ENCODE results near the gene ATL3.

ATL3 gene, protein sequence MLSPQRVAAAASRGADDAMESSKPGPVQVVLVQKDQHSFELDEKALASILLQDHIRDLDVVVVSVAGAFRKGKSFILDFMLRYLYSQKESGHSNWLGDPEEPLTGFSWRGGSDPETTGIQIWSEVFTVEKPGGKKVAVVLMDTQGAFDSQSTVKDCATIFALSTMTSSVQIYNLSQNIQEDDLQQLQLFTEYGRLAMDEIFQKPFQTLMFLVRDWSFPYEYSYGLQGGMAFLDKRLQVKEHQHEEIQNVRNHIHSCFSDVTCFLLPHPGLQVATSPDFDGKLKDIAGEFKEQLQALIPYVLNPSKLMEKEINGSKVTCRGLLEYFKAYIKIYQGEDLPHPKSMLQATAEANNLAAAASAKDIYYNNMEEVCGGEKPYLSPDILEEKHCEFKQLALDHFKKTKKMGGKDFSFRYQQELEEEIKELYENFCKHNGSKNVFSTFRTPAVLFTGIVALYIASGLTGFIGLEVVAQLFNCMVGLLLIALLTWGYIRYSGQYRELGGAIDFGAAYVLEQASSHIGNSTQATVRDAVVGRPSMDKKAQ

DNA sequence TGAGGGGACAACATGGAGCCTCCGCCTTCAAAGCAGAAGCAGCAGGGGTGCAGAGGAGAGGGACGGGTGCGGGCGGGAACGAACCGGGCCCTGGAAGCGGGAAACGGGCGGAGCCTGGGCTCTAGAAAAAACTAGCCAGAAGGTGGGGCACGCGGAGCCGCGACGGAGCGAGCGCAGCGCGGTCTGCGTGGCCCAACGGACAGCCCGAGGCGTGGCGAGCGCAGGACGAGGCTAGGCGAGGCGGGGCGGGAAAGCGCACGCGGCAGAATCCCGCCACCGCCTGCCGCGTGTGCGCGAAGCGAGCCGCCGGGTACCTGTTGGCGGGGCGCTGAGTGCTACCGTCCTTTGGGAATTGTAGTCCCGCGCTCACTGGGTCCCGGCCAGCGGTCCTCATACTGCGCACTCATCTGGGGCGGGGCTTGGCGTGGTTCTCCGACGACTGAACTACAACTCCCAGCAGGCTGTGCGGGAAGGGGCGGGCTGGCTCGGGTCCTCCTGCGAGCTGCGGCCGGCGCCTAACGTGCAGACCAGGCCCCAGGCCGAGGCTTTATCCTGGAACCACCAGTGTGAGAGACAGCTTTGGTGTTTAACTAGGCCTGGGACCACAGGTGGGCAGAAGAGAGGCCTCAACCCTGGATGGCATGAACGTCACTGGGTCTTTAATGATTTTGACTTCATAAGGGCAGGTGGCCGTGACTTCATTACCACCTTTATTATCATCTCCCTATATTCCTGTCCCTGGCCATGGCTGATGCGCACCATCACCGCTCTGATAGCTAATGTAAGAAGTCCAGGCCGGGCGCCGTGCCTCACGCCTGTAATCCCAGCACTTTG, at the start of gene ATL3:
Gene ATL3, minus strand, starts transcription at position 55 of the 834 bp plus-strand sequence. Its CDS starts 41 bp downstream, at position 14.
- Histone ChIP-seq H3K9ac (ENCODE audit: low read depth, low read length) (peak within 1 kb of the TSS; percentile 69), H3K27me3 (ENCODE audit: control insufficient read depth, insufficient read depth, low read length) (no peaks in the 10 kb centered on the region), H3K27ac (ENCODE audit: low read depth, low read length) (peak within 1 kb of the TSS; percentile 70), H3K36me3 (ENCODE audit: control insufficient read depth, insufficient read depth, low read length) (no peaks in the 10 kb centered on the region), H3K4me3 (ENCODE audit: low read depth, low read length) (peak within 1 kb of the TSS; percentile 75), H3K9me3 (ENCODE audit: control insufficient read depth, insufficient read depth, low read length) (no peaks in the 10 kb centered on the region), H3K4me1 (ENCODE audit: control insufficient read depth, insufficient read depth, low read length) (peaks cover 5% of the 10 kb centered on the region; the same call in 1 of the 2 replicates)

DNA sequence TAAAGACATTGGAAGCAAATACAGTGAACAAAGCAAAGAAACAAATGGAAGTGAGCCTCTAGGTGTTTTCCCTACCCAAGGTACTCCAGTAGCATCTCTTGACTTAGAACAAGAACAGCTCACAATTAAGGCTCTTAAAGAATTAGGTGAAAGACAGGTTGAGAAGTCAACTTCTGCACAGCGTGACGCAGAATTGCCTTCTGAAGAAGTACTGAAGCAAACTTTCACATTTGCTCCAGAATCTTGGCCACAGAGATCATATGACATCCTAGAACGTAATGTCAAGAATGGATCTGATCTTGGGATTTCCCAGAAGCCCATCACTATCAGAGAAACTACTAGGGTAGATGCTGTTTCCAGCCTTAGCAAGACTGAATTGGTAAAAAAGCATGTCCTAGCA, 49.4 kb upstream of the ATL3 start:
- Histone ChIP-seq H3K4me3 (ENCODE audit: low read depth, low read length) (no peak overlapping the region), H3K27ac (ENCODE audit: low read depth, low read length) (no peak overlapping the region), H3K9me3 (ENCODE audit: control insufficient read depth, insufficient read depth, low read length) (no peaks in the 10 kb centered on the region), H3K36me3 (ENCODE audit: control insufficient read depth, insufficient read depth, low read length) (peaks cover 14% of the 10 kb centered on the region), H3K27me3 (ENCODE audit: control insufficient read depth, insufficient read depth, low read length) (no peaks in the 10 kb centered on the region), H3K9ac (ENCODE audit: low read depth, low read length) (no peak overlapping the region), H3K4me1 (ENCODE audit: control insufficient read depth, insufficient read depth, low read length) (no peaks in the 10 kb centered on the region)

DNA sequence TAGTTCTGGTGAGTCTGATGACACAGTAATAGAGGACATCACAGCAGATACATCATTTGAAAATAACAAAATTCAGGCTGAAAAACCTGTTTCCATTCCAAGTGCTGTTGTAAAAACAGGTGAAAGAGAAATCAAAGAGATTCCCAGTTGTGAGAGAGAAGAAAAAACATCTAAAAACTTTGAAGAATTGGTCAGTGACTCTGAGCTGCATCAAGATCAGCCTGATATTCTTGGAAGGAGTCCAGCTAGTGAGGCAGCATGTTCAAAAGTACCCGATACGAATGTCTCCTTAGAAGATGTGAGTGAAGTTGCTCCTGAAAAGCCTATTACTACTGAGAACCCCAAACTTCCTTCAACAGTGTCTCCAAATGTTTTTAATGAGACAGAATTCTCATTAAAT, 48.8 kb upstream of the ATL3 start:
- H3K9me3 ChIP-seq (ENCODE audit: control insufficient read depth, insufficient read depth, low read length): no peaks in the 10 kb centered on the region
- H3K27me3 ChIP-seq (ENCODE audit: control insufficient read depth, insufficient read depth, low read length): no peaks in the 10 kb centered on the region
- no peak overlapping the region for H3K9ac ChIP-seq (ENCODE audit: low read depth, low read length)
- H3K4me1 ChIP-seq (ENCODE audit: control insufficient read depth, insufficient read depth, low read length): no peaks in the 10 kb centered on the region
- H3K36me3 ChIP-seq (ENCODE audit: control insufficient read depth, insufficient read depth, low read length): peaks cover 14% of the 10 kb centered on the region
- no peak overlapping the region for H3K27ac ChIP-seq (ENCODE audit: low read depth, low read length)
- no peak overlapping the region for H3K4me3 ChIP-seq (ENCODE audit: low read depth, low read length)

DNA sequence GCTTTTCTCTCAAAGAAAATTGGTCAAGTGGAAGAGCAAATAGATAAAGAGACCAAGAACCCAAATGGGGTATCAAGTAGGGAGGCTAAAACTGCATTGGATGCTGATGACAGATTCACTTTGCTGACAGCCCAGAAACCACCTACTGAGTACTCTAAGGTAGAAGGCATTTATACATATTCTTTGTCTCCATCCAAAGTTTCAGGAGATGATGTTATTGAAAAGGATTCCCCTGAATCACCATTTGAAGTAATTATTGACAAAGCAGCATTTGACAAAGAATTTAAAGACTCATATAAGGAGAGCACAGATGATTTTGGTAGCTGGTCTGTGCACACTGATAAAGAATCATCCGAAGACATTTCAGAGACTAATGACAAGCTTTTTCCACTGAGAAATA, 47.8 kb upstream of the ATL3 start:
- Histone ChIP-seq H3K27me3 (ENCODE audit: control insufficient read depth, insufficient read depth, low read length) (no peaks in the 10 kb centered on the region), H3K4me3 (ENCODE audit: low read depth, low read length) (no peak overlapping the region), H3K9ac (ENCODE audit: low read depth, low read length) (no peak overlapping the region), H3K36me3 (ENCODE audit: control insufficient read depth, insufficient read depth, low read length) (peaks cover 14% of the 10 kb centered on the region), H3K27ac (ENCODE audit: low read depth, low read length) (no peak overlapping the region), H3K4me1 (ENCODE audit: control insufficient read depth, insufficient read depth, low read length) (no peaks in the 10 kb centered on the region), H3K9me3 (ENCODE audit: control insufficient read depth, insufficient read depth, low read length) (no peaks in the 10 kb centered on the region)

DNA sequence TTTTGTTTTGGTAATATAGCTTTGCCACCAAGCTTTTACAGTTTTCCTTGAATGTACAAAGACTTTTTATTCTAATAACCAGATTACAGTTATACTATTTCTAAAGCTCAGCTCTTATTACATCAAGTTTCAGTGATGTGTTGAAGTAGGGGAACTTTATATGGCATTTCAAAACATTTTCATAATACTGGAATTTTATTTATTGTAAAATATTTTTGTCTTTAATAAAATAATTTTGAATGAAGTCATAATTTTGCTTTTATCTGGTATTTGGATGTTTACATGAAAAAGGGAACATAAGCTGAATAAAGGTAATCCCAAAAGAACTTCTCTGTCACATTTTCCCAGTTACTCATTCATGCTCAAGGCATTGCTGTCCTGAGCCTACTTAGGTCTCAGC, 44.9 kb upstream of the ATL3 start:
- no peaks in the 10 kb centered on the region for H3K9me3 ChIP-seq (ENCODE audit: control insufficient read depth, insufficient read depth, low read length)
- H3K9ac ChIP-seq (ENCODE audit: low read depth, low read length): no peak overlapping the region
- H3K36me3 ChIP-seq (ENCODE audit: control insufficient read depth, insufficient read depth, low read length): peaks cover 14% of the 10 kb centered on the region
- no peaks in the 10 kb centered on the region for H3K27me3 ChIP-seq (ENCODE audit: control insufficient read depth, insufficient read depth, low read length)
- H3K4me1 ChIP-seq (ENCODE audit: control insufficient read depth, insufficient read depth, low read length): no peaks in the 10 kb centered on the region
- H3K27ac ChIP-seq (ENCODE audit: low read depth, low read length): no peak overlapping the region
- H3K4me3 ChIP-seq (ENCODE audit: low read depth, low read length): no peak overlapping the region

DNA sequence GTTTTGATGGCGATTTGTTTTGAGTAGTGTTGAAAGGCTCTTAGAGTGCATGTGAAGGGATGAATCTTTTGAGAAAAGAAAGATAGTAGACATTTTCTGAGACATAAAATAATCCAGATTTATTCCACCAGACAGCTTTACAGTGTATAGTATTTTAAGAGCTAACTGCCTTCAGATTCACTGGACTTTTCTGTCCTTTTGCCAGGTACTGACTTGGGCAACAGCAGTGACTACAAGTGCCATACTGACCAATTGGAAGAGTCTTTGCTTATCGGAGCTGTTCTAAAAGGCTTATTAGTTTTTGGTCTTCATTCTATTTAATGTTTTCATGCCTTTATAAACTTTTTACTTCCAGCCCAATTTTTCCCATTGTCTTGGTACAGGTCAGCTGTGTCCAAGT, 42.6 kb upstream of the ATL3 start:
- Histone ChIP-seq H3K27me3 (ENCODE audit: control insufficient read depth, insufficient read depth, low read length) (no peaks in the 10 kb centered on the region), H3K36me3 (ENCODE audit: control insufficient read depth, insufficient read depth, low read length) (no peaks in the 10 kb centered on the region; the same call in 1 of the 2 replicates), H3K4me3 (ENCODE audit: low read depth, low read length) (no peak overlapping the region), H3K9ac (ENCODE audit: low read depth, low read length) (no peak overlapping the region), H3K9me3 (ENCODE audit: control insufficient read depth, insufficient read depth, low read length) (no peaks in the 10 kb centered on the region), H3K4me1 (ENCODE audit: control insufficient read depth, insufficient read depth, low read length) (no peaks in the 10 kb centered on the region), H3K27ac (ENCODE audit: low read depth, low read length) (no peak overlapping the region)

DNA sequence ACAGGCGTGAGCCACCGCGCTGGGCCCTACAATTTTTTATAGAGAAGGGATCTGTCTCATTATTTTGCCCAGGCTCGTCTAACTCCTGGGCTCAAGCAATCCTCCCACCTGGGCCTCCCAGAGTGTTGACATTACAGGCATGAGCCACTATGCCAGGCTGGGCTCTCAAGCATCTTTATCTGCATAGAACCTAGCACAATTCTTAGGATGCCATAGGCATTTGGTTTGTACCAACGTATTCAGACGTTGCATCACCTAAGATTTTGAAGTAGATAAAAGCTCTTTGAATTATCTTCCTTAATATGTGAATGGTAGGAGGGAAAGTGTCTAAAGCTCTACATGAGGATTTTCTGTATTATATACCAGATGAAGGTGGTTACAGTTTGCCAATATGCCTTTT, 40.7 kb upstream of the ATL3 start:
- H3K27ac ChIP-seq (ENCODE audit: low read depth, low read length): no peak overlapping the region
- no peak overlapping the region for H3K9ac ChIP-seq (ENCODE audit: low read depth, low read length)
- no peak overlapping the region for H3K4me3 ChIP-seq (ENCODE audit: low read depth, low read length)
- no peaks in the 10 kb centered on the region for H3K27me3 ChIP-seq (ENCODE audit: control insufficient read depth, insufficient read depth, low read length)
- no peaks in the 10 kb centered on the region; the same call in 1 of the 2 replicates for H3K36me3 ChIP-seq (ENCODE audit: control insufficient read depth, insufficient read depth, low read length)
- H3K9me3 ChIP-seq (ENCODE audit: control insufficient read depth, insufficient read depth, low read length): no peaks in the 10 kb centered on the region
- H3K4me1 ChIP-seq (ENCODE audit: control insufficient read depth, insufficient read depth, low read length): no peaks in the 10 kb centered on the region

DNA sequence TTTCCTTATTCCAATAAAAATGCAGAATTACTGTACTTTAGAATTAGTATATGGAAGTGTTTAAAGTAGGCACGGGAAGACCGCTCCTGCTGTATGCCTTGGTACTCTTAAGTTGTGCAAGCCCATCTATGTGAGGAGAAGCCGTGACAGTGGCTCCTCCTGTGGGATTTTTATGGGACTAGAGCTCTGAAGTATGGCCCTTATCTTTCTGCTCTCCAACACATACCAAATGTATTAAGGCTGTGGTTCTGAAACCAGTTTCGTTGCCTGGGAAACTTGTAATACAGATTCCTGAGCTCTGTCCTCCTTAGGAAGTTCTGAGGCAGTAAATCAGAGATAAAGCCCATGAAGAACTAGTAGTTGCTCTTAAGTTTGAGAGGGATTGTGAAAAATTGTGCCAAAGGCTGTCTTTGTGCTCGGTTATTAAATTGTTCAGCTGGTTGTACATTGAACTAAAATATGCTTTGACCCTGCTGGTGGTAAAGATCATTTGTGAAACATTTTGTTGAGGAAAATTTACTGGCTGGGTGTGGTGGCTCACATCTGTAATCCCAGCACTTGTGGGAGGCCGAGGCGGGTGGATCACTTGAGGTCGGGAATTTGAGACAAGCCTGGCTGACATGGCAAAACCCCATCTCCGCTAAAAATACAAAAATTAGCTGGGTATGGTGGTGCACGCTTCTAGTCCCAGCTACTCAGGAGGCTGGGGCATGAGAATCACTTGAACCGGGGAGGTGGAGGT, 39.5 kb upstream of the ATL3 start:
- no peaks in the 10 kb centered on the region for H3K4me1 ChIP-seq (ENCODE audit: control insufficient read depth, insufficient read depth, low read length)
- H3K27ac ChIP-seq (ENCODE audit: low read depth, low read length): no peak overlapping the region
- H3K9me3 ChIP-seq (ENCODE audit: control insufficient read depth, insufficient read depth, low read length): no peaks in the 10 kb centered on the region
- no peak overlapping the region for H3K9ac ChIP-seq (ENCODE audit: low read depth, low read length)
- no peak overlapping the region for H3K4me3 ChIP-seq (ENCODE audit: low read depth, low read length)
- H3K27me3 ChIP-seq (ENCODE audit: control insufficient read depth, insufficient read depth, low read length): no peaks in the 10 kb centered on the region
- peaks cover 3% of the 10 kb centered on the region; the same call in 1 of the 2 replicates for H3K36me3 ChIP-seq (ENCODE audit: control insufficient read depth, insufficient read depth, low read length)

DNA sequence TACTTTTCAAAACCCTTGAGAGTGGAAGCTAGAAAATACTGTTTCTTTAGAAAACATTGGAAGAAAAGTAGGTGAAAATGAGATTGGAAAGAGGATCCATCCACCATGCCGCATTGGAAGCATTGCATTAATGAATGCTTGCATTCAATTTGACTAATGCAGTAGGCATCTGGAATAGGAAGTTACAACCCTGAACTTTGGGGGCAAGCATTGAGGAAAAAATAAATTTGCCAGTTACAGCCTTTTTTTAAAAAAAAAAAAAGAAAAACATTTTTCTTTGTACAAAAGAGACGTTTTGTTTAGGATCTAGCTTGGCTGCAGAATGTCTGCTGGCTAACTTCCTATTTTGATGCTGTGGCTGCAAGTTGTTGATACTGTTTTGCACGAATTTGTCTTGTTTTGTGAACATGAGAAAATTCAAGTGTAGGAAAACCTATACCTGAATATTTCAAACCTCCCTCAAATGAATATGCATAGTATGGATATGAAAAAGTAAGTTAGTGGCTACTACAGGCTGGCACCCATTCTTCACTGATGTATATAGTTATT, 38.2 kb upstream of the ATL3 start:
- Histone ChIP-seq H3K9me3 (ENCODE audit: control insufficient read depth, insufficient read depth, low read length) (no peaks in the 10 kb centered on the region), H3K27ac (ENCODE audit: low read depth, low read length) (no peak overlapping the region), H3K4me3 (ENCODE audit: low read depth, low read length) (no peak overlapping the region), H3K36me3 (ENCODE audit: control insufficient read depth, insufficient read depth, low read length) (peaks cover 3% of the 10 kb centered on the region; the same call in 1 of the 2 replicates), H3K27me3 (ENCODE audit: control insufficient read depth, insufficient read depth, low read length) (no peaks in the 10 kb centered on the region), H3K9ac (ENCODE audit: low read depth, low read length) (no peak overlapping the region), H3K4me1 (ENCODE audit: control insufficient read depth, insufficient read depth, low read length) (no peaks in the 10 kb centered on the region)

DNA sequence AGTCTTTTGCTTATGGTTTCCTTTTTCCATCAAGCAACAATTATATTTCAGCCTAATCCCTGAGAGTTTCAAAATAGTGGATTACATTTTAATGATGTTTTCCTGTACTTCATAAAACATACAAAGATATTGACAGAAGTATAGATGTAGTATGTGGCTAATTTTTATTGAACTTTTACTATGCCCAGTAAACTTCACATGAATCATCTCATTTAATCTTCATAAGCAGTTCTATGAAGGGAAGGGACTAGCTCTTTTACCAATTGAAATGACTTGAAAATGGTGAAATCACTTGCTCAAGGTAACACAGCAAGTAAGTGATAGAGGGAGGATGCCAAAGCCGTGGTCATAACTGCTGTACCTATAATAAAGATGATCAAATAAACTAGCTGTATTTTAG, 37.6 kb upstream of the ATL3 start:
- H3K27me3 ChIP-seq (ENCODE audit: control insufficient read depth, insufficient read depth, low read length): no peaks in the 10 kb centered on the region
- no peaks in the 10 kb centered on the region for H3K4me1 ChIP-seq (ENCODE audit: control insufficient read depth, insufficient read depth, low read length)
- H3K27ac ChIP-seq (ENCODE audit: low read depth, low read length): no peak overlapping the region
- no peaks in the 10 kb centered on the region for H3K9me3 ChIP-seq (ENCODE audit: control insufficient read depth, insufficient read depth, low read length)
- no peak overlapping the region for H3K9ac ChIP-seq (ENCODE audit: low read depth, low read length)
- H3K4me3 ChIP-seq (ENCODE audit: low read depth, low read length): no peak overlapping the region
- 0 out of 2 replicates have a peak, but pooled peaks cover 3% of the 10 kb centered on the region for H3K36me3 ChIP-seq (ENCODE audit: control insufficient read depth, insufficient read depth, low read length)
